ENCODE results near the gene NAE1.

Gene NAE1

GRCh38 chr16:66851166-66851964 is 20.6 kb upstream of the NAE1 start:
- TF ChIP-seq ARNT (IDR thresholded peaks at IDR 0.05) (no peak), ZNF384 (IDR thresholded peaks at IDR 0.05) (no peak), ELF4 (IDR thresholded peaks at IDR 0.05) (no peak), FOXM1 (IDR thresholded peaks at IDR 0.05; ENCODE audit: borderline replicate concordance) (no peak), PKNOX1 (IDR thresholded peaks at IDR 0.05) (no peak), LEF1 (IDR thresholded peaks at IDR 0.05; ENCODE audit: borderline replicate concordance) (no peak), TARDBP (IDR thresholded peaks at IDR 0.05) (no peak), BHLHE40 (IDR thresholded peaks at IDR 0.05; ENCODE audit: borderline replicate concordance) (no peak), FOXA1 (IDR thresholded peaks at IDR 0.05) (no peak), SP1 (IDR thresholded peaks at IDR 0.05) (no peak), CTBP1 (IDR thresholded peaks at IDR 0.05; ENCODE audit: borderline replicate concordance) (no peak), HDGF (IDR thresholded peaks at IDR 0.05; ENCODE audit: borderline replicate concordance) (no peak), L3MBTL2 (conservative IDR thresholded peaks at IDR 0.05) (no peak)
- POLR2A ChIA-PET = no interaction called here
- DNase-seq (ENCODE audit: extremely low spot score) = no peak
- CTCF ChIA-PET = no interaction called here

GRCh38 chr16:66850115-66850815 is 19.5 kb upstream of the NAE1 start:
- CTCF ChIA-PET = interaction anchor here (1.3 kb wide), 1 partner anchor 20 kb away, joined by 4 read pairs; the partner anchor contains the start of gene NAE1
- POLR2A ChIA-PET = interaction anchor here (1.6 kb wide), 1 partner anchor 11 kb away, joined by 4 read pairs; no protein-coding TSS in a partner anchor
- no peak for DNase-seq (ENCODE audit: extremely low spot score)

DNA sequence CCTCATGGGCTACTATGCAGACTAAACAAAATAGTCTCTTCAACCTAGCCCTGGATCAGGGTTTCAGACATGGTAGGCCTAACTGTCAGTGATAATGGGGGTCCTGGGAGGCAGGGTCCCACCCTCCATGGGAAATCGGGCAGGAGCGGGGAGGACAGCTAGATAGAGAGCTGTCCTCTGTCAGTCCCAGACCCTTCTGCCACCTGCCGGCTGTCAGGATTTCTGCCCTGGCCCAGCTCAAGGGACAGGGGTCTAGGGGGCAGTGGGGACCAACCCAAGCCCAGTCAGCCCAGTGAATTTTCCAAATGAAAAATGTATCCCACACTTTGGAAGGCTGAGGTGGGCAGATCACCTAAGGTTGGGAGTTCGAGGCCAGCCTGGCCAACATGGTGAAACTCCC is 18.8 kb upstream of the NAE1 start:
- ChIA-PET CTCF (interaction anchor here (0.8 to 1.3 kb wide), 2 partner anchors 18 to 19 kb away, joined by 4 to 5 read pairs; partner anchors contain the start of gene NAE1), POLR2A (interaction anchor here (0.6 to 1.6 kb wide), 3 partner anchors 12 to 19 kb away, joined by 3 to 4 read pairs (median 4); partner anchors contain the start of gene NAE1)
- TF ChIP-seq SUZ12 (IDR thresholded peaks at IDR 0.05) (no peak), BHLHE40 (IDR thresholded peaks at IDR 0.05; ENCODE audit: borderline replicate concordance) (no peak), SP1 (IDR thresholded peaks at IDR 0.05) (no peak), TARDBP (IDR thresholded peaks at IDR 0.05) (no peak), ARNT (IDR thresholded peaks at IDR 0.05) (no peak), PKNOX1 (IDR thresholded peaks at IDR 0.05) (no peak)
- DNase-seq (ENCODE audit: extremely low spot score) = no peak

More at GRCh38 chr16:66850115-66850815, 19.5 kb upstream of the NAE1 start:
- TF ChIP-seq ARNT (IDR thresholded peaks at IDR 0.05) (no peak), FOXK2 (IDR thresholded peaks at IDR 0.05) (no peak), TARDBP (IDR thresholded peaks at IDR 0.05) (no peak), BHLHE40 (IDR thresholded peaks at IDR 0.05; ENCODE audit: borderline replicate concordance) (no peak), SP1 (IDR thresholded peaks at IDR 0.05) (no peak), ZNF384 (IDR thresholded peaks at IDR 0.05) (no peak), L3MBTL2 (conservative IDR thresholded peaks at IDR 0.05) (no peak), FOXM1 (IDR thresholded peaks at IDR 0.05; ENCODE audit: borderline replicate concordance) (no peak), HDGF (IDR thresholded peaks at IDR 0.05; ENCODE audit: borderline replicate concordance) (no peak), NFRKB (IDR thresholded peaks at IDR 0.05) (no peak), SUZ12 (IDR thresholded peaks at IDR 0.05) (no peak), LEF1 (IDR thresholded peaks at IDR 0.05; ENCODE audit: borderline replicate concordance) (no peak), CTBP1 (IDR thresholded peaks at IDR 0.05; ENCODE audit: borderline replicate concordance) (no peak)

DNA sequence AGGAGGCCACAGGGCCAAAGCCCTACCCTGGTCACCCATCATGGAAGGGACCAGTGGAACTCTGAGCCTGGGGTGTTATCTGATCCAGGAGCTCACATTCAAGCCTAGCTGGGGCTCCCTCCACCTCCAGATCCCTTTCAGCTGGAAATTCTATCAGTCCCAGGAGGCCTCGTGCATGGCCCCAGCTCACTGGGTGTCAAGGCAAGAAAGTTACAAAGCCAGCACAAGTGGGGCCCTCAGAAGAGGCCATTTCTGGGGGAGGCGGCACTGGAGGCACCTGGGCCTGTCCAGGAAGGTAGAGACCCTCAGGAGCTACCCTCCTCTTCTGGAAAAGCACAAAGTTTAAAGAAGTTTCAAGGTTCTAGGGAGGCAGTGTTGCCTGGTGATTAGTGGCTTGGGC is 18.2 kb upstream of the NAE1 start:
- no peak for TF ChIP-seq TARDBP (IDR thresholded peaks at IDR 0.05)
- TF ChIP-seq L3MBTL2 (conservative IDR thresholded peaks at IDR 0.05) = no peak
- TF ChIP-seq ARNT (IDR thresholded peaks at IDR 0.05) = no peak
- no peak for TF ChIP-seq FOXK2 (IDR thresholded peaks at IDR 0.05)
- no peak for TF ChIP-seq SP1 (IDR thresholded peaks at IDR 0.05)
- TF ChIP-seq CTBP1 (IDR thresholded peaks at IDR 0.05; ENCODE audit: borderline replicate concordance) = no peak
- TF ChIP-seq FOXM1 (IDR thresholded peaks at IDR 0.05; ENCODE audit: borderline replicate concordance) = no peak
- no peak for TF ChIP-seq ZNF384 (IDR thresholded peaks at IDR 0.05)
- TF ChIP-seq ELF4 (IDR thresholded peaks at IDR 0.05) = no peak
- TF ChIP-seq SUZ12 (IDR thresholded peaks at IDR 0.05) = no peak
- no peak for TF ChIP-seq FOXA1 (IDR thresholded peaks at IDR 0.05)
- TF ChIP-seq LEF1 (IDR thresholded peaks at IDR 0.05; ENCODE audit: borderline replicate concordance) = no peak
- TF ChIP-seq BHLHE40 (IDR thresholded peaks at IDR 0.05; ENCODE audit: borderline replicate concordance) = no peak
- no peak for TF ChIP-seq PKNOX1 (IDR thresholded peaks at IDR 0.05)
- no peak for TF ChIP-seq HDGF (IDR thresholded peaks at IDR 0.05; ENCODE audit: borderline replicate concordance)
- no peak for TF ChIP-seq NFRKB (IDR thresholded peaks at IDR 0.05)
- DNase-seq (ENCODE audit: extremely low spot score) = no peak
- CTCF ChIA-PET = interaction anchor here (0.8 to 1.3 kb wide), 2 partner anchors 18 kb away, joined by 4 to 5 read pairs; partner anchors contain the start of gene NAE1
- POLR2A ChIA-PET = interaction anchor here (1.2 to 1.6 kb wide), 2 partner anchors 12 to 19 kb away, joined by 3 to 4 read pairs; partner anchors contain the start of gene NAE1

DNA sequence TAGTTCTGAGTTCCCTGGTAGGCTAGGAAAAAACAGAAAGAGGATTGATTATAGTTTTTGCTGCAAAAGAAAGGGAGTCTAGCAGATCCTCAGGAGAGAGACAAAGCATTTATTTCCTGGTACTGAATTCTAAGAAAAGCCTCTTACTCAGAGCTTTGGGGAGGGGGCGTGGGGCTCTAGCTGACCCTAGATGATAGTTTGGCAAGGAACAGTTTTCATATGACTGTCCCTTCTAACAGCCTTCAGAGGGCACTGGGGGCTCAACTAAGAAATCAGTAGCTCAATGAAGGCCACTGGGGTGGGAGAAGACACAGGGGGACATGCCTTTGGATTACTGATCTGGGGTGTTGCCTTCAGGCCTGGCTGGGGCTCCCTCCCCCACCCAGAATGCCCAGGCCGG is 17.4 kb upstream of the NAE1 start:
- CTCF ChIA-PET = no interaction called here
- DNase-seq (ENCODE audit: extremely low spot score) = no peak
- no peak for TF ChIP-seq ARNT (IDR thresholded peaks at IDR 0.05)
- no peak for TF ChIP-seq ZNF384 (IDR thresholded peaks at IDR 0.05)
- POLR2A ChIA-PET = interaction anchor here (0.9 to 1.2 kb wide), 2 partner anchors 18 to 24 kb away, joined by 3 read pairs; partner anchors contain the start of gene NAE1

All from HEK293T (cell line).